ENCODE data around the gene TXNRD2.

TXNRD2 gene

DNA sequence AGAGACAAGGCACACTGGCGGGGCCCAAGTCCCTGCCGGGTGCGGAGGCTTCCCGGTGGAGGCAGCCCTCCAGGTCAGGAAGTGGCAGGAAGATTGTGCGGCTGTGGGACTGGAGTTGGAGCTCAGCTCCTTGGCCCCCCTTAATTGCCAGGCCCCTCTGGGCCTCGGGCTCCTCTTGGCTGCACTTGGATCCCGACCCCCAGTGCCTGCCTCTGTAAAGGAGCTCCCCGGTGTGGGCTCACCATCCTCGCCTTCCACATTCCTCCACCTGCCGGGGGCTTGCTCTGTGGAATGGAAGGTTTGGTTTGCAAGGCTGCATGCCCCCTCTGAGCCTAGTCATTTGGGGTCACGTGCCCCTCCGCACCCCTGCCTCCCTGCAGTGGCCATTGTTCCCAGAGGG, 38.1 kb downstream of the TXNRD2 start:
- DNase-seq: no peak

- DNase-seq: no peak
These were observed 38.6 kb downstream of the TXNRD2 start for GRCh38 chr22:19903031-19903430.

DNA sequence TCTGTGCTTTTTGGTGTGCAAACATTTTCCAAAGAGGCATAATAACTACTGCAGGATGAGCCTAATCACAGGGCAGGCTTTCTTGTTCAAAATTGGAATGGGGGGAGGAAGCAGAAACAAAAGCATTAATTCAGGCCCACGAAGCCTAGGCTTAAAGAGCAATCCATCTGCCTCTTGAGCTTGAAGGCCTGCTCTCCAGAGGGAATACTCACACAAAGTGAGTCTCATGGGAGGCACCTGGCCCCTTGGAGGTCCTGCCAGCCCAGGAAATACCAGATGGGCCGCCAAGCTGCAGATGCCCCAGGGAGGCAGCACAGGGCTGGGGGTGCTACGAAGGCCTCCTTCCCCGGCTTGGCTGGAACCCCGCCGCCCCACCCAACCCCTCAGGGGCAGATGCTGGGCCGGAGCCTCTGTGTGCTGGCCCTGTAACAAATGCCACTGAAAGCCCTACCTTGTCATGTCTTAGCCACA, 39.3 kb downstream of the TXNRD2 start:
- DNase-seq: no peak

DNA sequence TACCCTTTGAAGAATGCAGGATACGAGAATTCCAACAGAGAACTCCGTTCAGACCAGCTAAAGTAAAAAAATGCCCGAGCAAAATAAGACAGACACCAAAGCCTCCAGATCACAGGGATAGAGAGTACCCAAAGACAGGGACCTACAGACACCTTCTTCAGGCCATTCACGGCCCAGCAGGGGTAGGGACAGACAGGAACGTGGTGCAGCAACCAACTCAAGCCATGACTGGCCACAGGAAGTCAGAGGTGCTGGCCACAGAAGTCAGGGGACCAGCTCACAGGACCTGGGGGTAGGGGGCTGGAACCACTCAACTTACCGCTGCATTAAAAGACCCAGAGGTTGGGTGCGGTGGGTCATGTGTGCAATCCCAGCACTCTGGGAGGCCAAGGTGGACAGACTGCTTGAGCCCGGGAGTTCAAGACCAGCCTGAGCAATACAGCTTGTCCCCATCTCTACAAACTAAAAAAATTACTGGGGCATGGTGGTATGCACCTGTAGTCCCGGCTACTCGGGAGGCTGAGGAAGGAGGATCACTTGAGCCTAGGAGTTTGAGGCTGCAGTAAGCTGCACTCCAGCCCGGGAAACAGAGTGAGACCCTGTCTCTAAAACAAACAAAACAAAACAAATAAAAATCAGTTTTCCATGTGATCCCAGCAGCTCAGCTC, 39.9 kb downstream of the TXNRD2 start:
- no peak for DNase-seq

DNA sequence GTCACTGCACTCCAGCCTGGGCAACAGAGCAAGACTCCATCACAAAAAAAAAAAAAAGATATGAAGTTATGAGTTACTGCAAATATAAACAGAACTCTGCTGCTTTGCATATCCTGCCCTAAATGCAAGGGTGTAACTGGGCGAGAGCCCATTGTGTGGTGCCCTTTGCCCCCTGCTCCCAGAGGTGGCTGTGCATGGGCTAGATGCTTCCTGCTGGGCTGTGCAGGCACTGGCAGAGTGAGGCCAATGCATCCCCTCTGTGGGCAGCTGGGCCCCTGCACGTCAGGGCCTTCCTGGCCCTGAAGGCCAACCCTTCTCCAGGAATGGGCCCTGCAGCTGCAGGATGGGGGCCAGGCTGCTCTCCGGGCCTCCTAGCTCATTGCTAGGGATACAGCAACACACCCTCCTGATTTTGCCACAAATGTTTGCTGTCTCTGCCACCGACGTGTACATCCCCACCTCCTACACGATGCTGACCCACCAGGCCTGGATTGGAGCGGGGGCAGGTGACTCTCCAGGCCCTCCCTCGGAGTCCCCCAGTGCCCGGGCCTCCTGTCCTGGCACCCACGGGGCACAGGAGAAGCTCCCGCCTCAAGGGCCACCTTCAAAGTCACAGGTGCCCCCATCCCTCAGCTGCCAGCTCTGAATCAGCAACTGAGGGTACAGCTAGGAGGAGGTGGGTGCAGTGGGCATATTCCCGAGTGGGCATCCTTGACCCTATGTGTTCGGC, 40.7 kb downstream of the TXNRD2 start:
- no peak for DNase-seq

GRCh38 chr22:19898831-19899567, 42.6 kb downstream of the TXNRD2 start:
- no peak for DNase-seq

DNA sequence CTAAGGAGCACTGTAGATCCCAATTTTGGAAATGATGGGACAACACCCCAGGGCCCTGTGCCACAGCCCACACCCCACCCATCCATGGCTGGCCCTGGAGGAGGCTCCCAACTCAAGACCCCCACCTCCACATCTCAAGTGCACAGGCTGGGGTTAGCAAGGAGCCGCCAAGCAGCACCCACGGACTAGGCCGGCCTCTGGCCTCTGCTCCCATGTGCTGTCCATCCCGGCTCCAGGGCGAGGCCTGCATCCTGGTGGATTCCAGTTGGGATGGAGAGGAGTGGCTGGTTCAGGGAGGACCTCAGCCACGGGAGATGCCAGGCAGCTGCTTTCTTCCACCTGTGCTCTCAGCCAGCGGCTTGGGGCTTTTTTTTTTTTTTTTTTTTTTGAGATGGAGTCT, 43.5 kb downstream of the TXNRD2 start:
- no peak for DNase-seq

GRCh38 chr22:19897726-19898125, 43.9 kb downstream of the TXNRD2 start:
- no peak for DNase-seq

DNA sequence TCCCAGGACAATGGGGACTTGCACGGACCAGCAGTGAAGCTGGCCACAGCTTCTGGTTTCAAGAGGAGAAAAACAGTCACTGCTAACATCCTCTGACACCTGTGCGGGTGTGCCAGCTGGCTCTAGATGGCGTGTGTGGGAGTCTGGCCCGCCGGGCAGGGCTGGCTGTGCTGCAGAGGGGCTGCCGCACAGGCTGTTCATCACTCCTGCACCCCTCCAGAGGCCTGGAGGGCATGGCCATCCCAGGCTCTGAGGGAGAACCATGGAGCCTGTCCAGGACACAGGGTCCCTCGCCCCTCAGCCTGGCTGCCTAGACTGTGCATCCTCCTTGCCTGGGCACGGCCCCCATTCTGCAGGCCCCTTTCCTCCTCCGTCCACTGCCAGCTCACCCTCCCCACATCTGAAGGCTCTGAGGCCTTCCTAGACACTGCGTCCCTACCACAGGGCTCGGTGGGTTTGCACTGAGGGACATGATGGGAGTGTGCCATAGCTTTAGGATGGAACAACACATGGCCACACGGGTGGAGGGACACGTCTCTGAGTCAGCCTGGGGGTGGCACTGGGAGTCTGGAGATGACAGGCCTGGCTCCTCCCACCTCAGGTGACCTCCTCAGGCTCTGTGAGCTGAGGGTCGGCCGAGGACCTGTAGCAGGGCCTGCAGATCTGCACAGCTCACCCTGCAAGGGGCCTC, 44.8 kb downstream of the TXNRD2 start:
- no peak for DNase-seq

- DNase-seq: no peak
These were observed 46.3 kb downstream of the TXNRD2 start for GRCh38 chr22:19895160-19895849.

DNA sequence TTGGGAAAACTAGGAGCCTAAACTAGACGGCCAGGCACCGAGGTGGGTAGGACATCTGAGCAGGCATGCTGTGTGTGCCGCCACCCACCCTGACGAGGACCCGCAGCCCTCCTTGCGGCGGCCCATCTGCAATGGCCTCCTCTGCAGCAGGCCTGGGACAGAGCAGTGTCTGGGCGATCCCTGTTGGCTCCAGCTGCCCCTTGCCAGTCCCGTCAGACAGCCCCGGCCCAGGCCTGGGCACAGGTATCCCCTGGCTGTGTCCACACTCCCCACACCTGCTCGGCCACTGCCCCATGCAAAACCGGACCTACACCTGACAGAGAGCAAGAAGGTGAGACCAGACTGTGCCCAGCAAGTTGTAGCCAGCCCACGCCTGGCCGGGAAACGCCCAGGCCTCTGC, 48.3 kb downstream of the TXNRD2 start:
- DNase-seq: no peak

GRCh38 chr22:19892925-19893324, 48.7 kb downstream of the TXNRD2 start:
- no peak for DNase-seq

DNA sequence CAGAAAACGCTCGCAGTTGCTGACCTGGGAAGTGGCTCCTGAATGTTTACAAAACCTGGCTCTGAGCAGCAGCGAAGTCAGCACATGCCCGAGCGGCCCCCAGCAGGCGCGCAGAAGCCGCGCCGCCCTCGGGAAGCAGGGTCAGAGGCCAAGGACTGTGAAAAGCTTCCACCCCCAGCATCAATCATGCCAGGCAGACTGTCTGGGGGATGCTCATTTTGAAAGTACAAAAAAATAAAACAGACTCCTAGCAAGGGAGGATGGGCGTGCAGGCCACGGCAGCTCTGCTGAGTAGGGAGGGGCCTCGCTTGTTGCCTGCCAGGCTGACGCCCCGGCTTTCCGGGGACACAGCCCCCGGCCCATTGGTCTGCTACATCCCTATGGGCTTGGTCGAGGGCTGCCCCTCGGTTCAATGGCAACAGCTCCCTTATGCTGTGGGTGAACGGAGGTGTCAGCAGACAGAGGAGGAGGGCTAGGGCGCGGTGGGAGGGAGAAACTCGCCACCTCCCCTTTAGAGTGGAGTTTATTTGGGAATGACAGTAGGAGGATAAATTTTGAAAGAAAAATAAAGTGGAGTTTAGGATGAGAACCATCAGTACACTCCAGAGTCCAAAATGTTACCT, 49.2 kb downstream of the TXNRD2 start:
- DNase-seq: peak; percentile 66

- DNase-seq: peak; percentile 85
These were observed 50.0 kb downstream of the TXNRD2 start for GRCh38 chr22:19891317-19892256.

GRCh38 chr22:19890502-19891316, 50.9 kb downstream of the TXNRD2 start:
- no peak for DNase-seq

DNA sequence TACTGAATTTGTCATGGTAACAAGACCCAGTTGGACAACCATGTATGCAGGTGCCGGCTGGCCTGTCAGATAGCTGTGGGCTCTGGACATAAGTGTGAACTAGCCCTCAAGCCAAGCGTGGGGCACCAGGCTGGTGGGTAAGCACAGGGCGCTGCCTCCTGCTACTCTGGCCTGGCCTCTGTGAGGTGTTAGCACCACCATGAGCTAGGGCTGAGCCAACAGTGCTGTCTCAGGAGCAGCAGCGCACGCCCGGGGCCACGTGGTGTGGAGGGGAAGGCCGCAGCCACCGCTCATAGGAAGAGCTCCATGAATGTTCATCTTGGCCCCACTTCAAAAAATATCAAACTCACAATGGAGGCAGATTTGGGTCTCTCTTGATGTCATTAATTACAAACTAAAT, 51.7 kb downstream of the TXNRD2 start:
- no peak for DNase-seq

GRCh38 chr22:19888131-19888746, 53.4 kb downstream of the TXNRD2 start:
- no peak for DNase-seq

GRCh38 chr22:19887256-19887985, 54.2 kb downstream of the TXNRD2 start:
- DNase-seq: no peak
